ENCODE measurements around the gene CCDC120.
A peak's percentile ranks its signal among the peaks of the same experiment; 100 is the strongest.

CCDC120 gene

GRCh38 chrX:49053223-49054072, 5.4 kb upstream of the CCDC120 start:
- Mint-ChIP-seq H3K9me3 (no peaks in the 10 kb centered on the region), H3K4me3 (peak overlapping the region; percentile 89), H3K36me3 (ENCODE audit: low read depth) (peaks cover 9% of the 10 kb centered on the region), H3K27me3 (ENCODE audit: low read depth) (no peaks in the 10 kb centered on the region), H3K4me1 (ENCODE audit: low read depth) (peaks cover 20% of the 10 kb centered on the region), H3K27ac (peak overlapping the region; percentile 89)

DNA sequence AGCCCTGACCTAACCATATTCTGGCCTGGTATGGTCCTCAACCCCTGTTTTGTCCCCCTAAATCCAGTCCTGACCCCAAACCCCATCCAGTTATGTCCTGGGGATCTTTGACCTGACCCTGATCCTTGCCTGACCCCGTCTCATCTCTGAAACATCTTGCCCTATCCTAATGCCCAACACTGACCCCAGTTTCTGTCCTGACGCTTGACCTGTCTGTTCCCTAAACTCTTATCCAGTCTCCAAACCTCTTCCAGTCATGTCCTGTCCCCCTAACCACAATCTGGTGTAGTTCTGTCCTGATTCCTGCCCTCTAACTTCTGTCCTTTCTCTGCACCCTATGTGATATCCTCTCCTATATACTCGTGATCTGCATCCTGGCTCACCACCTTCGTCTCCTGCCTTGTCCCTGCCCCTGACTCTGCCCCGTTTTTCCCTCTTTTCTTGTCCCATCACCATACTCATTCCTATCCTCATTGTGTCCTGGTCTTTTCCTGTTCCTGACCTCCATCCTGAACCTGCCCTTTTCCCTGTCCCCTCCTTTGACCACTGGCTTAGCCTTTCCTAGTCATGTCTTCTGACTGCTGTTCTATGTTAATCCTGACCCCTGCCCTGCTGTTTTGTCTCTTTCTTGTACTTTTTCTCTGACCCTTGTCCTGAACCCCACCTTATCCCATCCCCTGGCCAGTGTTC, 4.6 kb upstream of the CCDC120 start:
- no peaks in the 10 kb centered on the region for H3K9me3 Mint-ChIP-seq
- H3K4me3 Mint-ChIP-seq = peak overlapping the region; percentile 89
- peaks cover 9% of the 10 kb centered on the region for H3K36me3 Mint-ChIP-seq (ENCODE audit: low read depth)
- H3K27me3 Mint-ChIP-seq (ENCODE audit: low read depth) = no peaks in the 10 kb centered on the region
- H3K4me1 Mint-ChIP-seq (ENCODE audit: low read depth) = peaks cover 20% of the 10 kb centered on the region
- H3K27ac Mint-ChIP-seq = peak overlapping the region; percentile 89

DNA sequence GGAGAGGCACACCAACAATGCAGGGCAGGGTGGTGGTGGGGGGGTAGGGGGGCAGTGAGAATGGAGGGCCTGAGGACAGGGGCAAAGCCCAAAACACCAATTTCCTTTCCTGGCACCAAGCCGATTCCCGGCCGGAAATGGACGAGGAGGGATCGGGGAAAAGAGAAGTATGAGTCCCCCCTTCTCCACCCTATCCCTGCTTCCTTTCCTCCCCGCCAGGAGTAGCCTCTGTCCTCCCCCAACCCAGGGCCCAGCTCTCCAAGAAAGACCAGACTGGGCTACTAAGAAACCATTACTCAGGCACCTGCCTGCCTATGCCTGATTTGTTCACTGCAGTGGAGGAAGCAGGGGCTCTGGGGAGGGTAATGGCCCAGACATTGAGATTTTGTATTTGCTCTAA, 402 bp downstream of the CCDC120 start:
- Mint-ChIP-seq H3K27me3 (ENCODE audit: low read depth) (no peaks in the 10 kb centered on the region), H3K36me3 (ENCODE audit: low read depth) (peaks cover 4% of the 10 kb centered on the region), H3K9me3 (no peaks in the 10 kb centered on the region), H3K4me1 (ENCODE audit: low read depth) (peaks cover 7% of the 10 kb centered on the region), H3K27ac (no peak overlapping the region), H3K4me3 (no peak overlapping the region)

GRCh38 chrX:49059681-49060085, 884 bp downstream of the CCDC120 start:
- Mint-ChIP-seq H3K27me3 (ENCODE audit: low read depth) (no peaks in the 10 kb centered on the region), H3K36me3 (ENCODE audit: low read depth) (no peaks in the 10 kb centered on the region), H3K27ac (no peak overlapping the region), H3K4me1 (ENCODE audit: low read depth) (peaks cover 2% of the 10 kb centered on the region), H3K4me3 (no peak overlapping the region), H3K9me3 (no peaks in the 10 kb centered on the region)

DNA sequence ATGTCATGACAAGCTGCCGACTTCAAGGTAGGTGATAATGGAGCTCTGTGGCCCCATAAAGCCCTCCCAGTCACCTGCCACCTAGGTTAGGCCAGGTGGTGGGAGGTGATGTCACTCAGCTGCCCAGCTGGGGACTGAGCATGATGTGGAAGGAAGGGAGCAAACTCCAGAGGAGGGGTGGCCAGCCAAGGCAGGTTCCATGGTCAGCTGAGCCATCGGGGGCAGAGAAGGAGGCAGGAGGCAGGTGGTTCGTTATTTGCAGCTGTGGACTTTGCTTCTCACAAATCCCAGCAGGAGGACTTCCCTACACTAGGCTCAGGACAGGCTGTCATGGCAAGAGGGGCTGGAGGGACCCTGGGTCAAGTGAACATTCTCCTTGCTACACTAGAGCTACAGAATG, 2.1 kb downstream of the CCDC120 start:
- H3K27me3 Mint-ChIP-seq (ENCODE audit: low read depth) = no peaks in the 10 kb centered on the region
- no peaks in the 10 kb centered on the region for H3K4me1 Mint-ChIP-seq (ENCODE audit: low read depth)
- H3K27ac Mint-ChIP-seq = no peak overlapping the region
- H3K36me3 Mint-ChIP-seq (ENCODE audit: low read depth) = no peaks in the 10 kb centered on the region
- no peaks in the 10 kb centered on the region for H3K9me3 Mint-ChIP-seq
- H3K4me3 Mint-ChIP-seq = no peak overlapping the region

DNA sequence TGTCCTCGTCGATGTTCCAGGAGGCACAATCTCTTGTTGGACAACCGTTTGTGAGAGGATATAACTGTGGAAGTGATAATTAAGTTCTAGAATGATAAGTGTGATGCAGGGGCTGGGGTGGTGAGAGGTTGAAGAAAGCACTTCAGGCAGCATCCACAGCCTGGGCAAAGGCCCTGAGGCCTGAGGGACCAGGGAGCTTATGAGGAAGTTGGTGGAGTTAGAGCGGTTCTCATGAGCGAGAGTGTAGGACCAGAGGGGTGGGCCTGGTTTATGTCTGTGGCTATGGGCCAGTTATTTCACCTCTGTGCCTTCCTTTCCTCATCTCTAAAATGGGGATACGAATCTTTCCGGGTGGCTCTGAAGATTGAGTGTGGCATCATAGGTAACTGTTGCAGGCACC, 2.7 kb downstream of the CCDC120 start:
- no peak overlapping the region for H3K4me3 Mint-ChIP-seq
- no peaks in the 10 kb centered on the region for H3K9me3 Mint-ChIP-seq
- no peak overlapping the region for H3K27ac Mint-ChIP-seq
- no peaks in the 10 kb centered on the region for H3K36me3 Mint-ChIP-seq (ENCODE audit: low read depth)
- H3K4me1 Mint-ChIP-seq (ENCODE audit: low read depth) = no peaks in the 10 kb centered on the region
- no peaks in the 10 kb centered on the region for H3K27me3 Mint-ChIP-seq (ENCODE audit: low read depth)

DNA sequence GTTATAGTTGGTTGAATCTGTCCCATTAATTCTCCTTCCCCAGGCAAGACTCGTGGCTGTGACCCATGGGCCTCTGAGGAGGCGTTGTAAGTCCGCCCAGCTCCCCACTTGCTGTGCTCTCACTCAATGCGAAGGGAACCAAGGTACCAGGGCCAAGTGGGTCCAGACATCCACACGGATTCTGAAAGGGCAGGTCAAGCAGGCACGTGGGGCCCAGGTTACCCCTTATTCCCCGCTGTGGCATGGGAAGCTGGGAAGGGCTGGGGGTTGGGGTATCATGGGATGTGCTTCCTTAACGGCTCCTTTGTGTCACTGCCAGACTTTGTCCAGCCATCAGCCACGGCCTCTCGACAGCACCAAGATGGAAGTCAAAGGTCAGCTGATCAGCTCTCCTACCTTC, 3.1 kb downstream of the CCDC120 start:
- Mint-ChIP-seq H3K27ac (no peak overlapping the region), H3K9me3 (no peaks in the 10 kb centered on the region), H3K4me3 (no peak overlapping the region), H3K36me3 (ENCODE audit: low read depth) (no peaks in the 10 kb centered on the region), H3K27me3 (ENCODE audit: low read depth) (no peaks in the 10 kb centered on the region), H3K4me1 (ENCODE audit: low read depth) (no peaks in the 10 kb centered on the region)

DNA sequence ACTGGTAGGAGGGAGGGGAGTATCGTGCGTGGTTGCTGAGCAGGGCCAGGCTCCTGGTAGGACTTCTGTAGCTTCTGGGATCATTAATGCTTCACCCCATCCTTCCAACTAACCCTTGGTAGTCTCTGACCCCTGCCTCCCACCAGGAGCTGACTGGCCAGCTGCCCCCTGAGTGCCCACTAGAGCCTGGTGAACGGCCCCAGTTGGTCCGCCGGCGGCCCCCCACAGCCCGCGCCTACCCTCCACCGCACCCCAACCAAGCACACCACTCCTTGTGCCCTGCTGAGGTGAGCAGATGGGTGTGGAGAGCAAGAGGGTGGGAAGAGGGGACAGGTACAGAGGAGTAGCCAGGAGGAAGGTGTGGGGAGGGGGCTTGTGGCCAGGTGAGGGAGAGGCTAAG, 4.9 kb downstream of the CCDC120 start:
- no peaks in the 10 kb centered on the region for H3K9me3 Mint-ChIP-seq
- H3K36me3 Mint-ChIP-seq (ENCODE audit: low read depth) = no peaks in the 10 kb centered on the region
- no peak overlapping the region for H3K4me3 Mint-ChIP-seq

GRCh38 chrX:49064303-49064702, 5.5 kb downstream of the CCDC120 start:
- H3K36me3 Mint-ChIP-seq (ENCODE audit: low read depth) = no peaks in the 10 kb centered on the region
- H3K9me3 Mint-ChIP-seq = no peaks in the 10 kb centered on the region
- H3K4me1 Mint-ChIP-seq (ENCODE audit: low read depth) = no peaks in the 10 kb centered on the region
- H3K27ac Mint-ChIP-seq = no peak overlapping the region
- no peaks in the 10 kb centered on the region for H3K27me3 Mint-ChIP-seq (ENCODE audit: low read depth)
- no peak overlapping the region for H3K4me3 Mint-ChIP-seq

More for the DNA sequence above, 4.9 kb downstream of the CCDC120 start:
- Mint-ChIP-seq H3K4me1 (ENCODE audit: low read depth) (no peaks in the 10 kb centered on the region), H3K27ac (no peak overlapping the region), H3K27me3 (ENCODE audit: low read depth) (no peaks in the 10 kb centered on the region)

GRCh38 chrX:49064735-49065134, 5.9 kb downstream of the CCDC120 start:
- H3K9me3 Mint-ChIP-seq = no peaks in the 10 kb centered on the region
- H3K27me3 Mint-ChIP-seq (ENCODE audit: low read depth) = no peaks in the 10 kb centered on the region
- no peak overlapping the region for H3K4me3 Mint-ChIP-seq
- H3K36me3 Mint-ChIP-seq (ENCODE audit: low read depth) = no peaks in the 10 kb centered on the region
- H3K4me1 Mint-ChIP-seq (ENCODE audit: low read depth) = no peaks in the 10 kb centered on the region
- no peak overlapping the region for H3K27ac Mint-ChIP-seq

DNA sequence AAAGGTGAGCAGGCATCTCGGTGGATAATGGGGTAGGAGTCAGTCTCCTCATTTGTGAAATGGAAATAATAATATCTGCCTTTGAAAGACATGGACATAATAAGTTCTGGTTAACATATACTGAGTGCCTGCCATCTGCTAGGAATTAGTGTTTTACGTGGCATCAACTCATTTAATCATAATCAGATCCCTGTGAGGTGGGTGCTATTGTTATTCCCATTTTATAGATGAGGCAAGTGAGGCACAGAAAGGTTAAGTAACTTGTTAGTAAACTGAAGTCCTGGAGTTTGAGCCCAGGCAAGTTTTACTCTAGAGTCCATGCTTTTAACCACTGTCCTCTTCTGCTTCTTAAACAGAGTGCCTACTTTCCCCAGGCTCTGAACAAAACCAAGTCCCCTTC, 7.5 kb downstream of the CCDC120 start:
- Mint-ChIP-seq H3K27ac (no peak overlapping the region), H3K4me3 (no peak overlapping the region), H3K4me1 (ENCODE audit: low read depth) (no peaks in the 10 kb centered on the region), H3K9me3 (no peaks in the 10 kb centered on the region), H3K27me3 (ENCODE audit: low read depth) (no peaks in the 10 kb centered on the region), H3K36me3 (ENCODE audit: low read depth) (peaks cover 5% of the 10 kb centered on the region)

DNA sequence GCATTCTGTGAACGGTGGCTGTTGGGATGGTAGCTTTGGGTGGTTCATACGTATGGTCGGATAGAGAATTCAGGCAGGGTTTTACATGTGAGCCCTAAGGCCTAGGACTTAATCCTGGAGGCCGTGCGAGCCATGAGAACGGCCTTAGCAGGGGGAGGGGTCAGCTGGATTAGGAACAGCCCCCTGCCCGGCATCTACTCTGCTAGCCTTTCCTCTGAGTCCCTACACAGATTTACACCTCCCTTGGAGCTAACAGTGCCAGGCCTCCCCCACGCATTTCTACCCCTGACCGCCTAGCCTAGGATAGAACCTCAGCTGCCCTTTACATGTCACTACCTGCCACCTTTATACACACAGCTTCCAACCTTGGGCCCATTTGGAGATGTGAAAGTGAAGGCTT, 7.9 kb downstream of the CCDC120 start:
- no peak overlapping the region for H3K27ac Mint-ChIP-seq
- H3K27me3 Mint-ChIP-seq (ENCODE audit: low read depth) = no peaks in the 10 kb centered on the region
- no peak overlapping the region for H3K4me3 Mint-ChIP-seq
- H3K9me3 Mint-ChIP-seq = no peaks in the 10 kb centered on the region
- H3K4me1 Mint-ChIP-seq (ENCODE audit: low read depth) = no peaks in the 10 kb centered on the region
- peaks cover 8% of the 10 kb centered on the region for H3K36me3 Mint-ChIP-seq (ENCODE audit: low read depth)

- Mint-ChIP-seq H3K4me1 (ENCODE audit: low read depth) (no peaks in the 10 kb centered on the region), H3K36me3 (ENCODE audit: low read depth) (peaks cover 11% of the 10 kb centered on the region), H3K27me3 (ENCODE audit: low read depth) (no peaks in the 10 kb centered on the region), H3K27ac (no peak overlapping the region), H3K4me3 (no peak overlapping the region), H3K9me3 (no peaks in the 10 kb centered on the region)
Measured at GRCh38 chrX:49067285-49068120, 8.7 kb downstream of the CCDC120 start.

GRCh38 chrX:49069038-49069437, 10.2 kb downstream of the CCDC120 start:
- H3K4me3 Mint-ChIP-seq = no peak overlapping the region
- H3K36me3 Mint-ChIP-seq (ENCODE audit: low read depth) = peaks cover 15% of the 10 kb centered on the region
- peaks cover 9% of the 10 kb centered on the region for H3K4me1 Mint-ChIP-seq (ENCODE audit: low read depth)
- no peak overlapping the region for H3K27ac Mint-ChIP-seq
- H3K27me3 Mint-ChIP-seq (ENCODE audit: low read depth) = no peaks in the 10 kb centered on the region
- no peaks in the 10 kb centered on the region for H3K9me3 Mint-ChIP-seq

Data from T-helper 1 cell treated with Interleukin-12 subunit alpha and Interleukin-12 subunit beta and Interleukin-4 antibody, amounts not matched to agents 30 μg/mL and 1 μg/mL, for 36 hours (primary cell).